Stomach (tissue), 4 donors: ENCODE measurements around the gene CGN.

Experiments used
- CTCF ChIP-seq, 7 experiments: fragments of 450-650 bp in 4 of 7; fragments of 200-600 bp in 3 of 7; sonication (generic) in 3 of 7; IDR thresholded peaks; one replicate each; pipeline ENCODE4 v1.5.1; 2016 to 2019; ENCODE audit warnings: antibody characterized with exemption in 7 of 7, control low read depth in 2 of 7, mild to moderate bottlenecking in 1 of 7
- EP300 ChIP-seq: sonication (generic); formaldehyde crosslinking; IDR thresholded peaks from one replicate; pipeline ENCODE4 v1.6.1; 2017; ENCODE audit warnings: antibody characterized with exemption
- POLR2A ChIP-seq, 4 donors: fragments of 450-650 bp; IDR thresholded peaks; one replicate each; pipeline ENCODE4 v1.6.1; 2016; ENCODE audit warnings: antibody characterized with exemption in 4 of 4, control low read depth in 2 of 4, mild to moderate bottlenecking in 1 of 4, moderate library complexity in 1 of 4
- POLR2AphosphoS5 ChIP-seq, 3 donors: sonication (generic); formaldehyde crosslinking; IDR thresholded peaks; one replicate each; pipeline ENCODE4 v1.6.1; 2016; ENCODE audit warnings: antibody characterized with exemption in 3 of 3

DNA sequence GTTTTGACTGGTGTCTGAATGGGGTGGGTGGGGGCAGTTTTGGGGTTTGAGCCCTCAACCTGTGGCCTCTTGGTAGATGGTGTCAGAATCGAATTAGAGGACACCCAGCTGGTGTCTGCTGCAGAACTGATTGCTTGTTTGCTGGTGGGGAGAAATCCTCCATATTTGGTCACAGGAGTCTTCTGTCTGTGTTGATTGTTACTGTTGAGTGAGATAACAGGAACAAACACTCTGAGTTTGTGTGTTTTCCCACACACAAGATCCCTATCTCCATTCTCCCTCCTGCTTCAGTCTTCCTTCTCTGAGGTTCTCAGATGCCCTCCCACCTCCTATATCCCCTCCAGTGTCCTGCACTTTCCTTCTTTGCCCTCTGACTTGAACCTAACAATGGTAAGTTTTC, 19.1 kb upstream of the CGN start:
- TF ChIP-seq POLR2A (IDR thresholded peaks at IDR 0.05) (no peak), EP300 (no peak), CTCF (IDR thresholded peaks at IDR 0.05) (no peak), POLR2AphosphoS5 (IDR thresholded peaks at IDR 0.05) (no peak)
